Esophagus squamous epithelium (tissue), 5 donors: Measurements from ENCODE around the gene LPIN2. TPM values are rescaled to one million over a fixed set of nuclear protein-coding genes. Genes with fewer than 3 reads are reported as not detected.
A peak's percentile ranks its signal among the peaks of the same experiment; 100 is the strongest.

ENCODE experiments used
- DNase-seq: peaks from one replicate; lab custom pipeline; 2025; lab: John Stamatoyannopoulos, UW
- H3K27ac ChIP-seq, 4 donors: fragments of 200-600 bp; sonication (generic); one replicate each; pipeline ENCODE4 v1.5.1; 2016 to 2019; ENCODE audit warnings: mild to moderate bottlenecking in 1 of 4
- H3K27me3 ChIP-seq, 4 donors: fragments of 200-600 bp; sonication (generic); 1 replicate in 3 of 4; 2 replicates in 1 of 4; pipeline versions ENCODE4 v1.5.1 to v1.6.0; 2017 to 2021; ENCODE audit warnings: antibody characterized with exemption in 1 of 4
- H3K36me3 ChIP-seq, 3 donors: fragments of 200-600 bp; sonication (generic); one replicate each; pipeline ENCODE4 v1.5.1; 2016 to 2019
- H3K4me1 ChIP-seq, 3 donors: fragments of 200-600 bp; sonication (generic); one replicate each; pipeline ENCODE4 v1.5.1; 2017 to 2019
- H3K4me3 ChIP-seq, 4 donors: fragments of 200-600 bp; sonication (generic); 1 replicate in 3 of 4; 2 replicates in 1 of 4; pipeline ENCODE4 v1.5.1; 2016 to 2019; ENCODE audit warnings: mild to moderate bottlenecking in 2 of 4, moderate library complexity in 1 of 4
- H3K9me3 ChIP-seq, 3 donors: fragments of 200-600 bp; sonication (generic); one replicate each; pipeline ENCODE4 v1.5.1; 2016 to 2019
- POLR2A ChIP-seq, 4 donors: fragments of 450-650 bp; IDR thresholded peaks; one replicate each; pipeline ENCODE4 v1.6.1; 2017; ENCODE audit warnings: antibody characterized with exemption in 4 of 4, mild to moderate bottlenecking in 4 of 4, moderate library complexity in 3 of 4
- WGBS, 2 donors: methylation state at CpG; one replicate each; pipeline ENCODE4 v1.1.5; 2018; 5-methylcytosine and 5-hydroxymethylcytosine counted together
- intact Hi-C: fragments of 100-400 bp; cut with DNase I; formaldehyde crosslinking; loops from one replicate; pipeline ENCODE4 v1.15.0; 2022
- total RNA-seq, 4 donors: library from RNA; depleted of rRNA; stranded (reverse); fragments of >200 nt; gene quantifications; one replicate each; pipeline ENCODE4 v1.1.0, GENCODE V29; 2016
- TF ChIP-seq, protein P1 (sequence below), 6 experiments: fragments of 450-650 bp in 4 of 6; fragments of 200-600 bp in 2 of 6; sonication (generic) in 2 of 6; IDR thresholded peaks; one replicate each; pipeline ENCODE4 v1.5.1; 2016 to 2019; ENCODE audit warnings: antibody characterized with exemption in 6 of 6, mild to moderate bottlenecking in 4 of 6, moderate library complexity in 4 of 6
- donor health status: DM: yes; HTN: yes; CAD: no.

LPIN2 gene
- total RNA-seq, 4 donors from 2014 or later = 7.2 to 17.9 (median 12.6) TPM

DNA sequence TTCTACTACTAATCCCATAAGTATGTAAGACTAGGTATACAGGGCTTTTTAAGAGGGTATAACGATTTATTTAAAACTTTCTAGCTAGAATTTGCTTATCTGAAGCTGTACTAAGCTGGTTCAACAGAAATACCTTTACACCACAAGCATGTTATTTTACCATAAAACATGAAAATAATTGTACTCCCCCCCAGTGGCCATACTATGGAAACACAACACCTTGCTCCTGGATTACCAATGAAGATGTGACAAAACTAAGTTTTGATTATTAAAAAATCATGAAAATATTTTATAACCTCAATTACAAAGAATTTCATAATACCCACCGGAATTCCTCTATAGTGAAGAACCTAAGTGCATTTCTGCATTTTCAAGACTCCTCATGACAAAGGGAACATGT, 27.3 kb downstream of the LPIN2 start:
- no peak overlapping the region for H3K27ac ChIP-seq
- no peak overlapping the region for H3K4me3 ChIP-seq
- no peak for DNase-seq
- H3K4me1 ChIP-seq = peaks cover 0 to 40% (median 30%) of the 10 kb centered on the region in 3 donors
- no peaks in the 10 kb centered on the region for H3K36me3 ChIP-seq
- intact Hi-C loops = loop anchor here (10.0 kb wide), 1 partner anchor 51 kb away; no protein-coding TSS in a partner anchor
- no peaks in the 10 kb centered on the region for H3K9me3 ChIP-seq
- no peaks in the 10 kb centered on the region for H3K27me3 ChIP-seq
- 64 to 79% methylated on average over 2 of the region's 2 CpGs for WGBS, 2 donors
- no peak for TF ChIP-seq POLR2A (IDR thresholded peaks at IDR 0.05)
- TF ChIP-seq, protein P1, sequence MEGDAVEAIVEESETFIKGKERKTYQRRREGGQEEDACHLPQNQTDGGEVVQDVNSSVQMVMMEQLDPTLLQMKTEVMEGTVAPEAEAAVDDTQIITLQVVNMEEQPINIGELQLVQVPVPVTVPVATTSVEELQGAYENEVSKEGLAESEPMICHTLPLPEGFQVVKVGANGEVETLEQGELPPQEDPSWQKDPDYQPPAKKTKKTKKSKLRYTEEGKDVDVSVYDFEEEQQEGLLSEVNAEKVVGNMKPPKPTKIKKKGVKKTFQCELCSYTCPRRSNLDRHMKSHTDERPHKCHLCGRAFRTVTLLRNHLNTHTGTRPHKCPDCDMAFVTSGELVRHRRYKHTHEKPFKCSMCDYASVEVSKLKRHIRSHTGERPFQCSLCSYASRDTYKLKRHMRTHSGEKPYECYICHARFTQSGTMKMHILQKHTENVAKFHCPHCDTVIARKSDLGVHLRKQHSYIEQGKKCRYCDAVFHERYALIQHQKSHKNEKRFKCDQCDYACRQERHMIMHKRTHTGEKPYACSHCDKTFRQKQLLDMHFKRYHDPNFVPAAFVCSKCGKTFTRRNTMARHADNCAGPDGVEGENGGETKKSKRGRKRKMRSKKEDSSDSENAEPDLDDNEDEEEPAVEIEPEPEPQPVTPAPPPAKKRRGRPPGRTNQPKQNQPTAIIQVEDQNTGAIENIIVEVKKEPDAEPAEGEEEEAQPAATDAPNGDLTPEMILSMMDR (IDR thresholded peaks at IDR 0.05) = peak; percentile 20 to 56 (median 42)

DNA sequence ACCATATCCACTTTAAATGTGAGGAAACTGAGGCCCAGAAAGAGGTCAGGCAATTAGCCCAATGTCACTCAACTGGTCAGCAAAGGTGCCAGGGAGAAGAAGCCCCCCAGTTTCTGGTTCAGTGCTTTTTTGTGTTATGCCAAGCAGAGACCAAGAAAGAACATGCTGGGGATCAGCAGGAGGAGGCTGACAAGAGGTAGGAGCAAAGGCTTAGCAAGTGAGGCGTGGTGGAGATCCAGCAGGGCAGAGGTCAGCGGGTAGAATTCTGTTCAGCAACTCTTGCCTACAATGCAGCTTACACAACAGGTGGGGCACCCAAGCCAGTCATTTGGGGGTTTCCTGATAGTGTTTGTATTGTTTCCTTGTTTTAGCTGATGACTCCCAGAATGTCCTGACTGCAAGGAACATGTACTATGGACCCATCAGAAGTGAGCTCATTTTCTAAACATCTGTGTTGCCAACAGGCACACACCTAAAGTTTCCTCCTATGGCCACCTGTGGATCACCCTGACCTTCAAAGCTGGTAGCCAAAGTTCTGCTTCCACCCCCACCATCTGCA, 28.2 kb downstream of the LPIN2 start:
- peaks cover 0 to 48% (median 38%) of the 10 kb centered on the region in 3 donors for H3K4me1 ChIP-seq
- no peak overlapping the region for H3K4me3 ChIP-seq
- no peaks in the 10 kb centered on the region for H3K36me3 ChIP-seq
- no peaks in the 10 kb centered on the region for H3K9me3 ChIP-seq
- 60 to 83% methylated on average over 2 of the region's 2 CpGs for WGBS, 2 donors
- intact Hi-C loops = loop anchor here (10.0 kb wide), 1 partner anchor 50 kb away; no protein-coding TSS in a partner anchor
- H3K27me3 ChIP-seq = no peaks in the 10 kb centered on the region
- TF ChIP-seq POLR2A (IDR thresholded peaks at IDR 0.05) = no peak
- TF ChIP-seq, protein P1 (IDR thresholded peaks at IDR 0.05) = no peak
- H3K27ac ChIP-seq = no peak overlapping the region
- no peak for DNase-seq

DNA sequence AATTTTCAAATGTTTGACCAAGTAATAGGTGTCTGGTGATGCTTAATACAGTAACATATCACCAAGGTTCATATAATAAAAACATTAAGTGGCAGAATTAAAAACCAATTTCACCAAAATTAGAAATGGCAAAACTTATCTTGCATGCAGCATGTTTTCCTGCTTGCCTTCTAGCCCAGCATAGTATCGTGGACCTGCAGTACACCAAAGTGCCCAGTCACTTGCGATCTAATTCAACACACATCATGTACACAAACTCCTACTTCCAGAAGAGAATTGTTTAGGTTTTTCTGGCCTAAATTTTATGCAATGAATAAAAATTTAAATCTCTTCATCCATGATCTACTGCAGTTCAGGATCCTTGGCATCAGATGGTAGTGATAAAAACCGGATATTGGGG, 28.9 kb downstream of the LPIN2 start:
- Histone ChIP-seq H3K36me3 (no peaks in the 10 kb centered on the region), H3K27ac (no peak overlapping the region), H3K4me1 (peaks cover 0 to 55% (median 43%) of the 10 kb centered on the region in 3 donors), H3K9me3 (no peaks in the 10 kb centered on the region), H3K4me3 (no peak overlapping the region), H3K27me3 (no peaks in the 10 kb centered on the region)
- no peak for DNase-seq
- intact Hi-C loops = loop anchor here (10.0 kb wide), 1 partner anchor 49 kb away; no protein-coding TSS in a partner anchor
- TF ChIP-seq POLR2A (IDR thresholded peaks at IDR 0.05) = no peak
- TF ChIP-seq, protein P1 (IDR thresholded peaks at IDR 0.05) = no peak
- WGBS, 2 donors = 93 to 98% methylated on average over 3 of the region's 3 CpGs

DNA sequence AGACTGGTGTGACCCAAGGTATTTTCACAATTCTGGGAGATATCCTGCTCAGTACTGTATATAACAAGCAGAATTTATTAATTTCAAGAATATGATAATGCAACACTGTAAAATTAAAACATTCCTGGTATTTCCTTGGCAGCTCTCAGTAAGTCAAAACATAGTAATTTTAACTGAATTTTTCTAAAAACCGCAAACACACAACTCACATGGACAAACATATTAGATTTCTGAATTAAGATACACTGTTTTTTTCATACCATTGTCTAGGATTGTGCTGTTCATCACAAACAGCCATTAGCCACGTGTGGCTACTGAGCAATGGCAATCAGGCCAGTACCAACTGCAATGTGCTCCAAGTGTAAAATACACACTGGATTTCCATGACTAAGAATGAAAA, 29.6 kb downstream of the LPIN2 start:
- peaks cover 0 to 63% (median 49%) of the 10 kb centered on the region in 3 donors for H3K4me1 ChIP-seq
- intact Hi-C loops = loop anchor here (10.0 kb wide), 1 partner anchor 48 kb away; no protein-coding TSS in a partner anchor
- DNase-seq = no peak
- no peaks in the 10 kb centered on the region for H3K27me3 ChIP-seq
- H3K36me3 ChIP-seq = no peaks in the 10 kb centered on the region
- H3K9me3 ChIP-seq = no peaks in the 10 kb centered on the region
- TF ChIP-seq, protein P1 (IDR thresholded peaks at IDR 0.05) = no peak
- no peak for TF ChIP-seq POLR2A (IDR thresholded peaks at IDR 0.05)
- H3K27ac ChIP-seq = peak overlapping the region in 2 of 4 donors; percentile 61 to 76
- WGBS, 2 donors = 71 to 84% methylated on average over 2 of the region's 2 CpGs
- no peak overlapping the region for H3K4me3 ChIP-seq

DNA sequence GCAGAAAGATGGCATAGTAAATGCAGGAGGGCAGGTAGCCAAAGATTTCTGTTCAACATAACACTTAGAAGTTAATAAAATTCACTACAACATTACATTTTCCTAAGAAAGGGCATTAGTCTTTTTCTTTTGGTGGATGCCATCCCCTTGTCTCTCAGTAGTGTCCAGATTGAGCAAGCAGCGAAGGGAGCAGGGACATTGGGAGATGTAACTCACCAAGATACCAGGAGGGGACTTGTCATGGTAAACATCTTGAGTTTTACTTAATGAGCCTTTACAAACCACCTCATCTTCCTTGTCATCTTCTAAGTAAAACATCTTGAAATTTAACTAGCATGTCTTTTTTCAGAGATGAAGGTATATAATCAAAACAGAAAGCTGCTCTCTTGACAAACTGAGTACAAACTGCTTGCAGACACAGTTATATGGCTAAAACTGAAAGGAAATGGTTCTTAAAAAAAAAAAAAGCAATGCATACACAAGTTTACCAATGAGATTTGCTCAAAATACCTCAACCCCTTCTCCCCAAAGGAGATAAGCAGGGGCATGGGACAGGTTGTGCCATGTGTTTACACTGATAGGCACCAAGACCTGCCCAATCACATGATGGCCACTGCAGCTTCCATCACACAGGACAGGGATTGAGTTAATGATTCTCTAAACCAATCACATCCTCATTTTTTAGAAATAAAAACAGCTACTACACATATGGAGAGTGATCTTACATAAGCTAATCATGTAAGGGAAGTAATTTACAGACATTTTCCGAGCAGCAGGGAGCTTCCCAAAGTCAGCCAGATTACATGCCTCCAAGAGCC, 30.3 kb downstream of the LPIN2 start:
- H3K9me3 ChIP-seq = no peaks in the 10 kb centered on the region
- intact Hi-C loops = loop anchor here (10.0 kb wide), 1 partner anchor 48 kb away; no protein-coding TSS in a partner anchor
- no peaks in the 10 kb centered on the region for H3K27me3 ChIP-seq
- peaks cover 0 to 69% (median 49%) of the 10 kb centered on the region in 3 donors for H3K4me1 ChIP-seq
- H3K27ac ChIP-seq = peak overlapping the region in 3 of 4 donors; percentile 61 to 76 (median 67)
- TF ChIP-seq, protein P1 (IDR thresholded peaks at IDR 0.05) = no peak
- peak in 1 of 4 donors; percentile 32 for TF ChIP-seq POLR2A (IDR thresholded peaks at IDR 0.05)
- peak overlapping the region in 1 of 4 donors; percentile 17 for H3K4me3 ChIP-seq
- 63 to 69% methylated on average over 2 of the region's 2 CpGs for WGBS, 2 donors
- no peak for DNase-seq
- no peaks in the 10 kb centered on the region for H3K36me3 ChIP-seq
